ENCODE results near the gene PDCD1.

GRCh38 chr2:241834527-241835210 is 24.0 kb downstream of the PDCD1 start:
- TF ChIP-seq, protein P1, sequence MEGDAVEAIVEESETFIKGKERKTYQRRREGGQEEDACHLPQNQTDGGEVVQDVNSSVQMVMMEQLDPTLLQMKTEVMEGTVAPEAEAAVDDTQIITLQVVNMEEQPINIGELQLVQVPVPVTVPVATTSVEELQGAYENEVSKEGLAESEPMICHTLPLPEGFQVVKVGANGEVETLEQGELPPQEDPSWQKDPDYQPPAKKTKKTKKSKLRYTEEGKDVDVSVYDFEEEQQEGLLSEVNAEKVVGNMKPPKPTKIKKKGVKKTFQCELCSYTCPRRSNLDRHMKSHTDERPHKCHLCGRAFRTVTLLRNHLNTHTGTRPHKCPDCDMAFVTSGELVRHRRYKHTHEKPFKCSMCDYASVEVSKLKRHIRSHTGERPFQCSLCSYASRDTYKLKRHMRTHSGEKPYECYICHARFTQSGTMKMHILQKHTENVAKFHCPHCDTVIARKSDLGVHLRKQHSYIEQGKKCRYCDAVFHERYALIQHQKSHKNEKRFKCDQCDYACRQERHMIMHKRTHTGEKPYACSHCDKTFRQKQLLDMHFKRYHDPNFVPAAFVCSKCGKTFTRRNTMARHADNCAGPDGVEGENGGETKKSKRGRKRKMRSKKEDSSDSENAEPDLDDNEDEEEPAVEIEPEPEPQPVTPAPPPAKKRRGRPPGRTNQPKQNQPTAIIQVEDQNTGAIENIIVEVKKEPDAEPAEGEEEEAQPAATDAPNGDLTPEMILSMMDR (optimal IDR thresholded peaks at IDR 0.05 in 1 of 3, IDR thresholded peaks at IDR 0.05 in 1 of 3, conservative IDR thresholded peaks at IDR 0.05 in 1 of 3; ENCODE audit: extremely low read depth in 1 of 3, insufficient read depth in 2 of 3, low read length in 3 of 3): no peak
- TF ChIP-seq EZH2 (IDR thresholded peaks at IDR 0.05; ENCODE audit: low read length): no peak

Data from keratinocyte (primary cell).